Measurements from ENCODE around the gene CHRNA9.

The CHRNA9 gene

GRCh38 chr4:40314951-40315350 lies 20.2 kb upstream of the CHRNA9 start:
- no peak overlapping the region for H3K4me3 ChIP-seq (ENCODE audit: low read depth, low read length)
- no peak for TF ChIP-seq CTCF (IDR thresholded peaks at IDR 0.05; ENCODE audit: low read depth, low read length)

GRCh38 chr4:40316333-40316781 lies 18.8 kb upstream of the CHRNA9 start:
- TF ChIP-seq CTCF (IDR thresholded peaks at IDR 0.05; ENCODE audit: low read depth, low read length) = no peak
- H3K4me3 ChIP-seq (ENCODE audit: low read depth, low read length) = peak overlapping the region; percentile 29

GRCh38 chr4:40316782-40317635 lies 18.1 kb upstream of the CHRNA9 start:
- peak overlapping the region; percentile 29 for H3K4me3 ChIP-seq (ENCODE audit: low read depth, low read length)
- TF ChIP-seq CTCF (IDR thresholded peaks at IDR 0.05; ENCODE audit: low read depth, low read length) = peak; percentile 59

- no peak overlapping the region for H3K4me3 ChIP-seq (ENCODE audit: low read depth, low read length)
- no peak for TF ChIP-seq CTCF (IDR thresholded peaks at IDR 0.05; ENCODE audit: low read depth, low read length)
These were observed 17.0 kb upstream of the CHRNA9 start for GRCh38 chr4:40317916-40318658.

- TF ChIP-seq CTCF (IDR thresholded peaks at IDR 0.05; ENCODE audit: low read depth, low read length) = no peak
- H3K4me3 ChIP-seq (ENCODE audit: low read depth, low read length) = no peak overlapping the region
These were observed 13.4 kb upstream of the CHRNA9 start for GRCh38 chr4:40321574-40322275.

- TF ChIP-seq CTCF (IDR thresholded peaks at IDR 0.05; ENCODE audit: low read depth, low read length) = no peak
- H3K4me3 ChIP-seq (ENCODE audit: low read depth, low read length) = no peak overlapping the region
These were observed 12.3 kb upstream of the CHRNA9 start for GRCh38 chr4:40322811-40323210.
